HG02588 (cell line): ENCODE measurements around the gene CHRNE.
"Not testable (repeated sequence)": the region's sequence is repeated elsewhere in the genome, so short reads cannot be mapped to it uniquely, and the experiment has no call there.

ENCODE experiments used
- ATAC-seq: cut with Tn5 transposase; IDR thresholded peaks from one replicate; pipeline ENCODE4 v1.9.1; 2021; ENCODE audit warnings: mild to moderate bottlenecking, moderate library complexity; ENCODE audit not compliant: unreplicated experiment

The CHRNE gene

DNA sequence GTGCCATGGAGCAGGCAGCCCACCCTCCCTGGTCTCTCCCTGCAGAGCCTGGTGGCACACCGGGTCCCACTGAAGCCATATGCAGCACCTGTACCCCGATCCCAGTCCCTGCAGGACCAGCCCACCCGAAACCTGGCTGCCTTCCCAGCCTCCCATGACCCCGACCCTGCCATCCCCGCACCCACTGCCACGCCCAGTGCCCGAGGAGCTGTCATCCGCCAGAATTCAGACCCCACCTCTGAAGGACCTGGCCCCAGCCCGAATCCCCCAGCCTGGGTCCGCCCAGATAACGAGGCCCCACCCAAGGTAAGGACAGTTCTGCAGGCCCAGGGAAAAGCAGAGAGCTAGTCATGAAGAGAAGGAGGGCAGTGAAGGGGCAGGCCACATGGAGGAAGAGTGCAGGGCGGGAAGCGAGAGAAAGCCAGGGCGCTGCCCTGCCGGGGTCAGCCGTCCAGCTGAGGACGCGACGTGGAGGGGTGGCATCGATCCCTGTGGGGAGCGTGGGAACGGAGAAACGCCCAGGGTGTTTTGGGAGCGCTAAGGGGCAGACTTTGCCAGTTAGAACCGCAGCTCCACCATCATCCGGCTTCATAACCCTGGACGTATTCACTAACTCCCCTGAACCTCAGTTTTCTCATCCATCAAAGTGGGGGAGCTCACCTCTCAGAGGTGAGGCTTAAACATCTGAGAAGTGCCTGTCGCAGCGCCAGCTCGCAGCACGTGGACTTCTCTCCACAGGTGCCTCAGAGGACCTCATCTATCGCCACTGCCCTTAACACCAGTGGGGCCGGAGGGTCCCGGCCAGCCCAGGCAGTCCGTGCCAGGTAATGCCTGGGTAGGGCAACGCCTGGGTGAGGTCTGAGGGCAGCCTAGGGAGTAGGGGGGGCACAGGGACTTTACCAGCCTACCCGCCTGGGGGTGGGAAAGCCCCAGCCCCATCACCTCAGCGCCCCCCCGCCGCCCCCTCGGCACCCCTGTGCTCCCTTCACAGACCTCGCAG lies 11.2 kb downstream of the CHRNE start:
- no peak for ATAC-seq

- no peak for ATAC-seq
Measured at GRCh38 chr17:4887581-4887980, 15.3 kb downstream of the CHRNE start.

DNA sequence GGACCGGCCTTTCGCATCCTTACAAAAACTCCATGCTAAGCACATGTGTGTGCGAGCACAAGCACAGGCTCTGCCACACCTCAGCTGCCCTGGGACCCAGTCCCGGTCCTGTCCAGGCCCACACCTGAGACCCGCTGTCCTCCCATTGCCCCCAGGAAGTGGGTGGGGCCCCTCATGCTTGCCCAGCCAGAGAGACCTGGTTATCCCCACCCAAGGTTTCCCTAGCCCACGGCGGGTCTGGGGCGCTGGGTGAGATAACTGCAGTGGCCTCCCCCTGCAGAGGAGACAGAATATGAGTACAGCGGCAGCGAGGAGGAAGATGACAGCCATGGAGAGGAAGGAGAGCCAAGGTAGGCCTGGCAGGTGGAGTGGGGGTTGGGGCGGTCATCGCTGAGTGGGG lies 16.1 kb downstream of the CHRNE start:
- ATAC-seq = no peak

DNA sequence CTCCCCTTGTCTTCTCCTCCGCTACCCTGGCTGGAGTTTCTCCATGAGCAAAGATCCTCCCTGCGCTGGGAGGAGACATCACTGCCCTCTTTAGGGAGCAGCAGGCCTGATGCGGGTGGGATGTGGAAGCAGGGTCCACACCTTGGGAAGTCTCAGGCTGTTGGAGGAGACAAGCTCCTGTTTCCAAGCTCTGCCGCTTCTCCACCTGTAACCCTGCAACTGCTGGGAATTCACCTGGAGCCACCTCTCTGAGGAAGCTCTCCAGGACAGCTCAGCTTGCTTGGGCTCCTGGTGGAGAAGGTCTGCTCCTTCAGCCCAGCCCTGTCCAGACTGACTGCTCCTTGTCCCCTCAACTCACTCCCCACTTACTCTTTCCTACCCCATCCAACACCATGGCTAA lies 18.4 kb downstream of the CHRNE start:
- ATAC-seq = no peak

DNA sequence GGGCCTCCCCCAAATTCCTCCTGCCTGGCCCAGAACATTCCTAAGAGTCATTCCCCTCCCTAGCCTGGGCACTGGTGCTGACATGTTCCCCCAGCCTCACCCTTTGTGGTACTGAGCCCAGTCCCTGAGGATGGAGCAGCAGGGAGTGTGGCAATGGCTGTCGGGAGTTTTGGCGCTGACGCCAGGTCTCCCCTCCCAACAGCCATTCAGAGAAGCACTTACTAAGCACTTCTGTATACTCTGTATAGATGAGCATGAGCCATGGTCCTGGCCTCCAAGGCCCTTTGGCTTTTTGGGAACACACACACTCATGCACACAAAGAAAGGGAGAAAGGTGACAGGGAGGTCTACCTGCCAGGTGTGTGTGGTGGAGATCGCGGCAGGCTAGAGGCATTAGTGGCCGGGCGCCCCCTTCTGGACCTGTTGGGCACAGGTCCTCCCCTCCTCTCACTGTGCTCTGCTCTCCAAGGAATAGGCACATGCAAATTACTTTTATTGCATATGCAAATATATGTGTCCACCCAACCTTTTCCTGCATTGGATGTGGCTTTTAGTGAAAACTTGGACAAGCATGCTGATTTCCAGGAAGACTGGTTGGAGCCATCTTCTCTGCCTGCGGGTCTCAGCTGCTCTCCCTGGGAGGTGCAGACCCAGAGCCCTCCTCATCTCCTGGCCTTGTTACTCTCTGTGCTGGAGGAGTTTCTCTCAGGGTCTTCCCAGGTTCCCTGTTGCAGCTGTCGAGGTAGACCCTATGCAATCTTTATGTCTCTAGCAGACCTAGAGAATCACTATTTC lies 20.9 kb downstream of the CHRNE start:
- ATAC-seq = no peak

DNA sequence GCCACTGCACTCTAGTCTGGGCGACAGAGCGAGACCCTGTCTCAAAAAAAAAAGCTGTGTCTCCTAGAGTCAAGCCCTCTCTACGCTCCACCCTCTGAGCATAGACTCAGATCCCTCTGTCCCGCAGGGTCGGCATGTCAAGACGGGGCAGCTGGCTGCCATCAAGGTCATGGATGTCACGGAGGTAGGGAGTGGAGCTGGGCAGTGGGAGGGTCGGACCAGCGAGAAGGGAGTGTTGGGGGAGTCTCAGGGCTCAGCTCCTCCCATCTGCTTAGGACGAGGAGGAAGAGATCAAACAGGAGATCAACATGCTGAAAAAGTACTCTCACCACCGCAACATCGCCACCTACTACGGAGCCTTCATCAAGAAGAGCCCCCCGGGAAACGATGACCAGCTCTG lies 22.0 kb downstream of the CHRNE start:
- no peak for ATAC-seq

DNA sequence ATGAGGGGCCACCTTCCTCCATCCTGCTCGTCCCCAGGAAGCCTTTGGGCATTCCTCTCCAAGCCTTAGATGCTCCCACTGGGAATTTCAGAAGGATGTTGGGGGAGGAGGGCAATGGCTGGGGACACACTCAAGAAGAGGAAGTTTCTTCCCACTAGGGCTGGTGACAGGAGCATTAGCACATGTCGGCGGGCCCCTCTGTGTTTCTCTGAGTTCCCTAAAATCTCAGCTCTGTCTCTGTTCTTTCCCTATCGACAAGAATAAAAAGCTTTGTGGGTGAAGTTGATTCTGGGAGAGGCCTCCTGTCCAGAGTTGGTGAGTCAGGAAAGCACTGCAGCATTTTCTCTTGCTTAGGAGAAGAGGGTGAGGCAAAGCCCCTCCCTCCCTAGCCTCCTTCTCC lies 23.3 kb downstream of the CHRNE start:
- ATAC-seq = no peak

GRCh38 chr17:4877089-4877488 lies 25.8 kb downstream of the CHRNE start:
- ATAC-seq = no peak

GRCh38 chr17:4872786-4873185 lies 30.1 kb downstream of the CHRNE start:
- ATAC-seq = no peak

GRCh38 chr17:4870855-4871254 lies 32.0 kb downstream of the CHRNE start:
- ATAC-seq = no peak

DNA sequence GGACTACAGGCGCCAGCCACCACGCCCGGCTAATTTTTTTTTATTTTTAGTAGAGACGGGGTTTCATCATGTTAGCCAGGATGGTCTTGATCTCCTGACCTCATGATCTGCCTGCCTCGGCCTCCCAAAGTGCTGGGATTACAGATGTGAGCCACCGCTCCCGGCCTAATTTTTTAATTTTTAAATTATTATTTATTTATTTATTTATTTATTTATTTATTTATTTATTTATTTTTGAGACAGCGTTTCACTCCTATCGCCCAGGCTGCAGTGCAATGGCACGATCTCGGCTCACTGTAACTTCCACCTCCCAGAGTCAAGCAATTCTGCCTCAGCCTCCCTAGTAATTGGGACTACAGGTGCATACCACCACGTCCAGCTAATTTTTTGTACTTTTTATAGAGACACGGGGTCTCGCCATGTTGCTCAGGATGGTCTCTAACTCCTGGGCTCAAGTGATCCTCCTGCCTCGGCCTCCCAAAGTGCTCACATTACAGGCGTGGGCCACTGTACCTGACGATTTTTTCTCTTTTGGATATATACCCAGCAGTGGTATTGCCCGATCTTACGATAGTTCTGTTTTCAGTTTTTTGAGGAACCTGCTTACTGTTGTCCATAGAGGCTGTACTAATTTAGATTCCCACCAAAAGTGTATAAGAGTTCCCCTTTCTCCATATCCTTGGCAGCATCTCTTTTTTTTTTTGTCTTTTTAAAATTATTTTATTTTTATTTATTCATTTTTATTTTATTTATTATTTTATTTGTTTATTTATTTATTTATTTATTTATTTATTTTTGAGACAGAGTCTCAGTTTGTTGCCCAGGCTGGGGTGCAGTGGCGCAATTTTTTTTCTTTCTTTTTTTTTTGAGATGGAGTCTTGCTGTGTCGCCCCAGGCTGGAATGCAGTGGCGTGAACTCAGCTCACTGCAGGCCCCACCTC lies 33.6 kb downstream of the CHRNE start:
- not testable (repeated sequence) for ATAC-seq

- not testable (repeated sequence) for ATAC-seq
Measured at GRCh38 chr17:4867535-4867934, 35.4 kb downstream of the CHRNE start.

- no peak for ATAC-seq
Measured at GRCh38 chr17:4863321-4863720, 39.6 kb downstream of the CHRNE start.

- no peak for ATAC-seq
Measured at GRCh38 chr17:4862720-4863119, 40.2 kb downstream of the CHRNE start.

- no peak for ATAC-seq
Measured at GRCh38 chr17:4861052-4861451, 41.8 kb downstream of the CHRNE start.

- no peak for ATAC-seq
Measured at GRCh38 chr17:4860651-4861050, 42.2 kb downstream of the CHRNE start.

DNA sequence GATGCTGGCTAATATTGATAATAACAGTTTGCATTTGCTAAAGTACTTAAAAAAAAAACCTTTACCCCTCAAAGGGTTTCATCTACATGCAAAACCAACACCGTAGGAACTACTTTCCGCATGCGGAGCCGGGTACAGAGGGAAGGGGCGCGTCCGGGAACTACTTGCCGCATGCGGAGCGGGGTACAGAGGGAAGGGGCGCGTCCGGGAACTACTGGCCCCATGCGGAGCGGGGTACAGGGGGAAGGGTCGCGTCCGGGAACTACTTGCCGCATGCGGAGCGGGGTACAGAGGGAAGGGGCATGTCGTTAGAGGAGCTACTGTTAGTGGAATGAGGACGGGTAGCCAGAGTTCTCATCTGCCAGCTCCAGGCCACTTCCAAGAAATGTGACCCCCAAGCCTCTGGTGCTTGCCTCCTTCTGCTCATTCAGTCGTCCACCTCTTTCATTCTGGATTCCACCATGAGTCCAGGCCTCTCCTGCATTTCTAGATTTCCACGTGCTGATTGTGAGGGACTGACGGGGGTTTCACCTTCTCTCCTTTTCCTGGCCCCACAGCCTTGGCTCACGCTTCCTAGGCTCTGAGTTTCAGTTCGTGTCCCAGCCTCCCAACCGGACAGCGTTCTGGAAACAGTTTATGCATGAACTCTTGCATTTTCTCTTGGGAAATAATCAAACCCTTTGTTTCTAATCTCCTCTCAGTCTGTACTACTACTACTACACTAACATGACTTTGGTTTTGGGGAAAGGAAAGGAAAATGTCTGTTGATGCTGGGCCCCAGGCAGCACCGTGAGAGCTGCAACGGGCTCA lies 42.9 kb downstream of the CHRNE start:
- ATAC-seq = no peak

DNA sequence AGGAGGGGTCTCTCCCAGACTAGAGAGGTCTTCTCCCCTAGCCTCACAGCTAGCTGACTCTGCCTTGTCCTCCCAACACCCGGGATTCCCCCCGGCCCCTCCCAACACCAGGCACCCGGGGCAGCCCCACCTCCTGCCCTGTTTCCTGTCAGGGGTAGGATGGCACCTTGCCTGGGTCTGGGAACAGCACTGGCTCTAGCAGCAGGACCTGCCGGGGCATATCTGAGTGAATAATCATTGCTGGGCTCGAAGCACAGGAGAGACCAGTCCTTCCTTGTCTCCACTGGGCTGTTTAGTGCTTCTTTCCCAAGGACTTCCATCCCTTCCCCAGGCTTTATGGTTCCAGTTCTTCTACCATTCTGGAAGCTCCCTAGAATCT lies 44.0 kb downstream of the CHRNE start:
- no peak for ATAC-seq

DNA sequence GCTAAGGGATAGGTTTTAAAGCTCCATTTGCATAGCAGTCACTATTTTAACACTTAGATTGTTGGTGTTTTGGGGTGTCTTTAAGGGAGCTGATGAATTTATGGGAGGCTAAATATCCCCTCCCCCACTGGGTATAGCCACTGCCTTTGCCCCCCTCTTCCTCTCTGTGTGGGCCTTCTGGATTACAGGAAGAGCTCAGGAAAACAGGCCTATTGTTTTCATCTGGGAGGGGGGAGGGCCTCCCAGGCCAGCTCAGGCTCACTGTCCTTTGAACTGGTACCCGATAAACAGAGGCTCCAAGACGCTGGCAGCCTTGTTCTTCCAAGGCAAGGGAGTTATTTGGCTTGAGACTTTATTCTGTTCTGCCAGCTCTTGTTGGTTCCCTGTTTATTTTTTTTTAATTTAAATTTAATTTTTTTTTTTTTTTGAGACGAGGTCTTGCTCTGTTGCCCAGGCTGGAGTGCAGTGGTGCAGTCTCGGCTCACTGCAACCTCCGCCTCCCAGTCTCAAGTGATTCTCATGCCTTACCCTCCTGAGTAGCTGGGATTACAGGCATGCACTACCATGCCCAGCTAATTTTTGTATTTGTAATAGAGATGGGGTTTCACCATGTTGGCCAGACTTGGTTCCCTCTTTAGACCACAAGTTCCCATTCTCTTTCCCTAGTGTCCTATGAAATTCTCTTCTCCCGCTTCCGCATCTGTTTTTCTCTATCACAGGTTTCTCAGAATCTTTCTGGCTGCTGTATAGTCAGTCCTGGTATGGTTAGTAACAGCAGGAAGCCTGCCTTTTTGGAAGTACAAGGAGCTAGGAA lies 44.6 kb downstream of the CHRNE start:
- ATAC-seq = no peak
